Endothelial cell of umbilical vein (primary cell): ENCODE results near the gene ROBO2. TPM values are rescaled to one million over a fixed set of nuclear protein-coding genes. Genes with fewer than 3 reads are reported as not detected.

Experiments used
- BruUV-seq: library from RNA; stranded (reverse); fragments of 400-500 nt; replicated peaks from 2 replicates; lab custom pipeline; 2021; lab: Mats Ljungman, UMichigan
- CTCF ChIA-PET: fragments of 300-600, 350-600 bp; sonication (Branson Sonifier 250); formaldehyde crosslinking; loops from one replicate; lab custom pipeline; 2021; ENCODE audit warnings: antibody characterized with exemption, inconsistent platforms; lab: Charles Lee
- POLR2A ChIA-PET: fragments of 300-600, 350-600 bp; sonication (Branson Sonifier 250); formaldehyde crosslinking; loops from one replicate; lab custom pipeline; 2021; ENCODE audit warnings: antibody characterized with exemption, inconsistent platforms; lab: Charles Lee
- DNase-seq: peaks from one replicate; pipeline ENCODE4 v3.0.0-alpha.2; 2011; ENCODE audit warnings: low read depth, low spot score
- FAIRE-seq: peaks from 2 replicates; lab custom pipeline; 2011; peaks lifted over from hg19 to GRCh38; lab: Jason Lieb, UNC
- H2AFZ ChIP-seq: 2 replicates; pipeline ENCODE4 v1.6.0; 2012; ENCODE audit warnings: low read depth, low read length, control low read depth, inconsistent platforms
- H3K27ac ChIP-seq: 2 replicates; pipeline ENCODE4 v1.5.1; 2011; ENCODE audit warnings: low read depth, mild to moderate bottlenecking, control low read depth, low read length, moderate library complexity; ENCODE audit not compliant: insufficient read depth
- H3K27me3 ChIP-seq, 2 experiments: 2 replicates each; pipeline versions ENCODE4 v1.6.0 to v1.6.1; 2011; ENCODE audit warnings: low read length in 2 of 2, mixed read lengths in 1 of 2; ENCODE audit not compliant: control insufficient read depth in 2 of 2, insufficient read depth in 2 of 2
- H3K36me3 ChIP-seq, 2 experiments: 2 replicates in 1 of 2; 3 replicates in 1 of 2; pipeline ENCODE4 v1.5.1; 2011; ENCODE audit warnings: low read length in 2 of 2, mild to moderate bottlenecking in 1 of 2, moderate library complexity in 1 of 2; ENCODE audit not compliant: control insufficient read depth in 2 of 2, insufficient read depth in 2 of 2; ENCODE audit errors: extremely low read depth in 1 of 2
- H3K4me1 ChIP-seq: 3 replicates; pipeline ENCODE4 v1.5.1; 2011; ENCODE audit warnings: mild to moderate bottlenecking, low read length; ENCODE audit not compliant: control insufficient read depth, insufficient read depth; ENCODE audit errors: extremely low read depth
- H3K4me2 ChIP-seq: 2 replicates; pipeline ENCODE4 v1.6.1; 2011; ENCODE audit warnings: low read length, control low read depth, mixed read lengths; ENCODE audit not compliant: insufficient read depth
- H3K4me3 ChIP-seq, 3 experiments: fragments of 200-600 bp in 1 of 3; sonication (generic), shearing (Covaris generic) in 1 of 3; replicated peaks in 1 of 3; 2 replicates each; pipeline ENCODE4 v1.5.1; 2011 to 2016; ENCODE audit warnings: control low read depth in 3 of 3, low read length in 3 of 3, mild to moderate bottlenecking in 2 of 3, inconsistent platforms in 1 of 3, low read depth in 1 of 3, moderate library complexity in 1 of 3; ENCODE audit not compliant: insufficient read depth in 1 of 3
- H3K79me2 ChIP-seq: 2 replicates; pipeline ENCODE4 v1.6.0; 2012; ENCODE audit warnings: low read length, inconsistent platforms; ENCODE audit not compliant: control insufficient read depth, insufficient read depth
- H3K9ac ChIP-seq: replicated peaks from 2 replicates; pipeline ENCODE3; 2011; ENCODE audit warnings: low read length, control low read depth; ENCODE audit not compliant: insufficient read depth; ENCODE audit errors: extremely low read depth
- H3K9me1 ChIP-seq: replicated peaks from 3 replicates; pipeline ENCODE4 v1.6.0; 2011; ENCODE audit warnings: mild to moderate bottlenecking, low read length; ENCODE audit not compliant: control insufficient read depth, insufficient read depth; ENCODE audit errors: extremely low read depth
- H3K9me3 ChIP-seq: replicated peaks from 2 replicates; pipeline ENCODE4 v1.5.1; 2012; ENCODE audit warnings: low read length, inconsistent platforms; ENCODE audit not compliant: control insufficient read depth, insufficient read depth
- H4K20me1 ChIP-seq: replicated peaks from 2 replicates; pipeline ENCODE3; 2011; ENCODE audit warnings: mild to moderate bottlenecking, low read length; ENCODE audit not compliant: control insufficient read depth, insufficient read depth; ENCODE audit errors: extremely low read depth
- CTCF ChIP-seq, 2 donors: IDR thresholded peaks; 1 replicate in 1 of 2; 2 replicates in 1 of 2; pipeline ENCODE4 v1.5.1; 2011; ENCODE audit warnings: low read length in 2 of 2, mild to moderate bottlenecking in 2 of 2, moderate library complexity in 2 of 2, control low read depth in 1 of 2, inconsistent platforms in 1 of 2, low read depth in 1 of 2; ENCODE audit not compliant: insufficient read depth in 1 of 2; ENCODE audit errors: extremely low read depth in 1 of 2
- EZH2 ChIP-seq: IDR thresholded peaks from 2 replicates; pipeline ENCODE4 v1.6.1; 2012; ENCODE audit warnings: borderline replicate concordance, low read depth, mild to moderate bottlenecking, moderate library complexity, low read length, inconsistent platforms; ENCODE audit not compliant: severe bottlenecking
- FOS ChIP-seq: IDR thresholded peaks from 2 replicates; pipeline ENCODE4 v1.6.1; 2011; ENCODE audit warnings: mild to moderate bottlenecking, low read length, moderate library complexity, borderline replicate concordance; ENCODE audit not compliant: insufficient read depth
- GATA2 ChIP-seq: IDR thresholded peaks from 2 replicates; pipeline ENCODE4 v1.7.0; 2011; ENCODE audit warnings: low read depth, mild to moderate bottlenecking, moderate library complexity, mixed read lengths, low read length; ENCODE audit not compliant: insufficient read length, insufficient read depth
- JUN ChIP-seq: IDR thresholded peaks from 2 replicates; pipeline ENCODE4 v1.6.1; 2011; ENCODE audit warnings: borderline replicate concordance, low read depth; ENCODE audit not compliant: insufficient read length, insufficient read depth
- MAX ChIP-seq: IDR thresholded peaks from 2 replicates; pipeline ENCODE4 v1.6.1; 2011; ENCODE audit not compliant: insufficient read depth, insufficient read length
- MYC ChIP-seq: IDR thresholded peaks from one replicate; pipeline ENCODE4 v1.6.1; 2011; ENCODE audit warnings: mild to moderate bottlenecking, low read depth, low read length
- POLR2A ChIP-seq: IDR thresholded peaks from 2 replicates; pipeline ENCODE4 v1.6.1; 2012; ENCODE audit warnings: low read depth, mild to moderate bottlenecking, control low read depth, low read length
- POLR2AphosphoS5 ChIP-seq: IDR thresholded peaks from 2 replicates; pipeline ENCODE4 v1.6.1; 2012; ENCODE audit warnings: low read depth, mild to moderate bottlenecking, control low read depth, low read length, moderate library complexity; ENCODE audit not compliant: insufficient read depth
- dilution Hi-C: fragments of 300-500 bp; cut with MboI; formaldehyde crosslinking; loops from one replicate; pipeline ENCODE4 v1.15.0; 2019; ENCODE audit warnings: low sequenced_read_pairs; ENCODE audit not compliant: extremely low pct_ligation_motif_present
- intact Hi-C: fragments of 100-400 bp; cut with micrococcal nuclease; formaldehyde crosslinking; loops from one replicate; pipeline ENCODE4 v1.10.0; 2022
- polyA plus RNA-seq, 4 experiments: library from polyadenylated mRNA; depleted of rRNA in 3 of 4; stranded (reverse) in 3 of 4; unstranded in 1 of 4; fragments of >200 nt; gene quantifications; 2 replicates each; pipeline versions ENCODE4 v1.2.1 to v1.2.3, GENCODE V29; 2011 to 2012; ENCODE audit warnings: missing spikeins in 1 of 4
- total RNA-seq: library from RNA; stranded (reverse); gene quantifications from 2 replicates; pipeline ENCODE4 v1.2.3, GENCODE V29; 2021

Gene ROBO2
- total and polyA plus RNA-seq, 2 donors (not counting 3 experiments of a cell fraction or from before 2014, with no cell fraction given): not detected

GRCh38 chr3:77372018-77372417 is 332.1 kb downstream of the ROBO2 start:
- dilution Hi-C loops: no loop called here
- POLR2A ChIA-PET: no interaction called here
- H3K9me3 ChIP-seq: no peaks in the 10 kb centered on the region

GRCh38 chr3:77372634-77373346 is 332.9 kb downstream of the ROBO2 start:
- no peaks in the 10 kb centered on the region for H3K9me3 ChIP-seq
- H3K4me2 ChIP-seq: no peak overlapping the region
- intact Hi-C loops: no loop called here
- no peaks in the 10 kb centered on the region for H3K27me3 ChIP-seq
- H3K79me2 ChIP-seq: no peaks in the 10 kb centered on the region
- no TSS peak for BruUV-seq
- POLR2A ChIA-PET: no interaction called here
- dilution Hi-C loops: no loop called here
- H3K27ac ChIP-seq: no peak overlapping the region
- no peak for DNase-seq
- no peak for FAIRE-seq
- no peak overlapping the region for H2AFZ ChIP-seq
- no peaks in the 10 kb centered on the region for H3K9me1 ChIP-seq
- no peaks in the 10 kb centered on the region for H3K36me3 ChIP-seq
- TF ChIP-seq POLR2A: no peak
- no peak for TF ChIP-seq POLR2AphosphoS5
- TF ChIP-seq JUN: no peak
- no peak for TF ChIP-seq CTCF (IDR thresholded peaks at IDR 0.05; ENCODE audit: extremely low read depth in 1 of 2, insufficient read depth in 1 of 2, low read depth in 1 of 2, low read length in 2 of 2)
- TF ChIP-seq MAX: no peak
- TF ChIP-seq MYC: no peak
- TF ChIP-seq EZH2: no peak
- TF ChIP-seq FOS: no peak
- no peak for TF ChIP-seq GATA2
- H4K20me1 ChIP-seq: no peaks in the 10 kb centered on the region
- no peak overlapping the region for H3K9ac ChIP-seq
- no peak overlapping the region for H3K4me3 ChIP-seq
- CTCF ChIA-PET: no interaction called here
- H3K4me1 ChIP-seq: no peaks in the 10 kb centered on the region

More at GRCh38 chr3:77372018-77372417, 332.1 kb downstream of the ROBO2 start:
- Histone ChIP-seq H3K79me2 (no peaks in the 10 kb centered on the region), H2AFZ (no peak overlapping the region), H3K9me1 (no peaks in the 10 kb centered on the region), H4K20me1 (no peaks in the 10 kb centered on the region), H3K4me2 (no peak overlapping the region), H3K27me3 (no peaks in the 10 kb centered on the region), H3K36me3 (no peaks in the 10 kb centered on the region), H3K9ac (no peak overlapping the region), H3K27ac (no peak overlapping the region), H3K4me3 (no peak overlapping the region), H3K4me1 (no peaks in the 10 kb centered on the region)
- BruUV-seq: no TSS peak
- TF ChIP-seq POLR2AphosphoS5 (no peak), POLR2A (no peak), GATA2 (no peak), FOS (no peak), MAX (no peak)
- CTCF ChIA-PET: no interaction called here
- no peak for DNase-seq
- no peak for FAIRE-seq
- intact Hi-C loops: no loop called here
